H1 (cell line): ENCODE data around the gene ANKS1A. TPM values are rescaled to one million over a fixed set of nuclear protein-coding genes. Genes with fewer than 3 reads are reported as not detected.

Experiments used
- CTCF ChIA-PET: fragments of 300-600 bp; sonication (Branson Sonifier 250); formaldehyde crosslinking; loops from one replicate; lab custom pipeline; 2021; ENCODE audit not compliant: partially characterized antibody; lab: Charles Lee
- POLR2A ChIA-PET: fragments of 300-600 bp; sonication (Branson Sonifier 250); formaldehyde crosslinking; loops from one replicate; lab custom pipeline; 2021; ENCODE audit warnings: inconsistent platforms; ENCODE audit not compliant: partially characterized antibody; lab: Charles Lee
- DNase-seq, 2 experiments: peaks; one replicate each; pipeline versions ENCODE4 v3.0.0 to v3.0.0-alpha.2; 2010 to 2022; ENCODE audit warnings: low spot score in 2 of 2, low read depth in 1 of 2, mixed read lengths in 1 of 2
- FAIRE-seq: peaks from 2 replicates; lab custom pipeline; 2011; peaks lifted over from hg19 to GRCh38; lab: Jason Lieb, UNC
- H2AFZ ChIP-seq: 2 replicates; pipeline ENCODE4 v1.8.1; 2012; ENCODE audit warnings: low read length, inconsistent platforms
- H2AK5ac ChIP-seq: 2 replicates; pipeline ENCODE4 v1.6.1; 2013; ENCODE audit warnings: low read depth, low read length
- H2BK120ac ChIP-seq: replicated peaks from 2 replicates; pipeline ENCODE3; 2013; ENCODE audit warnings: low read depth, low read length, inconsistent platforms
- H2BK12ac ChIP-seq: 2 replicates; pipeline ENCODE4 v1.6.1; 2013; ENCODE audit warnings: low read depth, low read length
- H2BK15ac ChIP-seq: 2 replicates; pipeline ENCODE4 v1.6.1; 2013; ENCODE audit warnings: low read length
- H2BK20ac ChIP-seq: 2 replicates; pipeline ENCODE4 v1.6.1; 2013; ENCODE audit warnings: low read length
- H2BK5ac ChIP-seq: 2 replicates; pipeline ENCODE4 v1.6.1; 2013; ENCODE audit warnings: low read depth, low read length
- H3K14ac ChIP-seq: 2 replicates; pipeline ENCODE4 v1.6.1; 2013; ENCODE audit warnings: inconsistent platforms; ENCODE audit not compliant: insufficient read length
- H3K18ac ChIP-seq: 2 replicates; pipeline ENCODE4 v1.6.1; 2013; ENCODE audit warnings: low read length; ENCODE audit errors: extremely low read depth
- H3K23ac ChIP-seq: 2 replicates; pipeline ENCODE4 v1.6.1; 2013; ENCODE audit warnings: inconsistent platforms; ENCODE audit not compliant: insufficient read length
- H3K23me2 ChIP-seq: 2 replicates; pipeline ENCODE4 v1.6.1; 2013; ENCODE audit warnings: low read depth, low read length
- H3K27ac ChIP-seq: 2 replicates; pipeline ENCODE4 v1.6.1; 2011; ENCODE audit warnings: low read depth, low read length, inconsistent platforms
- H3K27me3 ChIP-seq, 4 experiments: replicated peaks in 1 of 4; 1 replicate in 1 of 4; 2 replicates in 3 of 4; pipeline versions ENCODE4 v1.6.1 to v1.8.1; 2011 to 2013; ENCODE audit warnings: low read length in 3 of 4, mild to moderate bottlenecking in 3 of 4, inconsistent platforms in 2 of 4, mixed read lengths in 2 of 4, moderate library complexity in 1 of 4; ENCODE audit not compliant: control insufficient read depth in 3 of 4, insufficient read depth in 3 of 4; ENCODE audit errors: extremely low read depth in 1 of 4
- H3K36me3 ChIP-seq, 4 experiments: 2 replicates each; pipeline versions ENCODE4 v1.6.1 to v1.8.1; 2011 to 2013; ENCODE audit warnings: mild to moderate bottlenecking in 4 of 4, low read length in 3 of 4, moderate library complexity in 2 of 4, control low read depth in 1 of 4, inconsistent platforms in 1 of 4; ENCODE audit not compliant: insufficient read depth in 4 of 4, control insufficient read depth in 2 of 4
- H3K4ac ChIP-seq: replicated peaks from 2 replicates; pipeline ENCODE3; 2013; ENCODE audit warnings: low read length, low read depth, mixed read lengths, inconsistent platforms; ENCODE audit not compliant: insufficient read length
- H3K4me1 ChIP-seq, 4 experiments: replicated peaks in 1 of 4; 1 replicate in 1 of 4; 2 replicates in 3 of 4; pipeline versions ENCODE4 v1.6.1 to v1.8.1; 2011 to 2013; ENCODE audit warnings: low read length in 3 of 4, inconsistent platforms in 2 of 4, mixed read lengths in 1 of 4; ENCODE audit not compliant: insufficient read depth in 4 of 4, control insufficient read depth in 3 of 4
- H3K4me2 ChIP-seq, 2 experiments: 2 replicates each; pipeline versions ENCODE4 v1.6.1 to v1.8.1; 2011 to 2013; ENCODE audit warnings: low read depth in 2 of 2, low read length in 2 of 2, control low read depth in 1 of 2, inconsistent platforms in 1 of 2, mild to moderate bottlenecking in 1 of 2; ENCODE audit not compliant: insufficient read depth in 1 of 2
- H3K4me3 ChIP-seq, 4 experiments: fragments of 200-600, 300-600 bp in 1 of 4; sonication (generic), shearing (Covaris generic), sonication (Bioruptor Twin) in 1 of 4; 2 replicates each; pipeline versions ENCODE4 v1.5.1 to v1.8.1; 2011 to 2016; ENCODE audit warnings: low read length in 4 of 4, low read depth in 3 of 4, control low read depth in 2 of 4, inconsistent platforms in 2 of 4, mild to moderate bottlenecking in 2 of 4, mixed read lengths in 1 of 4, moderate library complexity in 1 of 4; ENCODE audit not compliant: insufficient read depth in 2 of 4; ENCODE audit errors: extremely low read depth in 1 of 4
- H3K56ac ChIP-seq: replicated peaks from 2 replicates; pipeline ENCODE3; 2013; ENCODE audit warnings: low read depth, mild to moderate bottlenecking, mixed read lengths, low read length, inconsistent platforms; ENCODE audit not compliant: insufficient read length
- H3K79me1 ChIP-seq: 2 replicates; pipeline ENCODE4 v1.6.1; 2013; ENCODE audit warnings: low read depth, low read length, control low read depth
- H3K79me2 ChIP-seq, 2 experiments: 2 replicates each; pipeline versions ENCODE4 v1.6.1 to v1.8.1; 2012 to 2013; ENCODE audit warnings: low read length in 2 of 2, mild to moderate bottlenecking in 2 of 2, inconsistent platforms in 1 of 2; ENCODE audit not compliant: insufficient read depth in 2 of 2, control insufficient read depth in 1 of 2
- H3K9ac ChIP-seq, 4 experiments: replicated peaks in 1 of 4; 1 replicate in 1 of 4; 2 replicates in 3 of 4; pipeline versions ENCODE4 v1.6.1 to v1.8.1; 2011 to 2013; ENCODE audit warnings: low read depth in 3 of 4, low read length in 3 of 4, control low read depth in 2 of 4, mild to moderate bottlenecking in 2 of 4, moderate library complexity in 2 of 4, inconsistent platforms in 1 of 4; ENCODE audit errors: extremely low read depth in 1 of 4
- H3K9me3 ChIP-seq, 2 experiments: 2 replicates each; pipeline versions ENCODE4 v1.6.1 to v1.8.1; 2012 to 2013; ENCODE audit warnings: mild to moderate bottlenecking in 2 of 2, moderate library complexity in 2 of 2, control low read depth in 1 of 2, inconsistent platforms in 1 of 2, low read depth in 1 of 2, low read length in 1 of 2, mixed read lengths in 1 of 2; ENCODE audit not compliant: insufficient read depth in 2 of 2
- H4K20me1 ChIP-seq, 2 experiments: replicated peaks in 1 of 2; 2 replicates each; pipeline versions ENCODE3 to v1.8.1; 2011 to 2013; ENCODE audit warnings: inconsistent platforms in 2 of 2, low read length in 2 of 2, mild to moderate bottlenecking in 1 of 2; ENCODE audit not compliant: insufficient read depth in 2 of 2, control insufficient read depth in 1 of 2
- H4K5ac ChIP-seq: 2 replicates; pipeline ENCODE4 v1.6.1; 2013; ENCODE audit warnings: low read length, low read depth, mixed read lengths, inconsistent platforms; ENCODE audit not compliant: insufficient read length
- H4K8ac ChIP-seq: 2 replicates; pipeline ENCODE4 v1.8.0; 2013; ENCODE audit warnings: mild to moderate bottlenecking, moderate library complexity, low read length, inconsistent platforms; ENCODE audit not compliant: insufficient read depth; ENCODE audit errors: extremely low read depth
- H4K91ac ChIP-seq: replicated peaks from 2 replicates; pipeline ENCODE3; 2013; ENCODE audit warnings: low read length, mixed read lengths, inconsistent platforms; ENCODE audit not compliant: insufficient read length
- EGR1 ChIP-seq: IDR thresholded peaks from 2 replicates; pipeline ENCODE4 v1.6.1; 2011; ENCODE audit warnings: low read depth, low read length, borderline replicate concordance
- JUND ChIP-seq: IDR thresholded peaks from 2 replicates; pipeline ENCODE4 v1.6.1; 2011; ENCODE audit warnings: mild to moderate bottlenecking, improper control_type of control experiment, low read length
- KDM1A ChIP-seq: fragments of 200-600, 300-600 bp; sonication (generic); IDR thresholded peaks from 2 replicates; pipeline ENCODE4 v1.7.1; 2016; ENCODE audit warnings: mild to moderate bottlenecking, low read length, borderline replicate concordance
- KDM4A ChIP-seq: IDR thresholded peaks from one replicate; pipeline ENCODE4 v1.7.1; 2012; ENCODE audit warnings: low read depth, mild to moderate bottlenecking, moderate library complexity, low read length, inconsistent platforms; ENCODE audit not compliant: severe bottlenecking
- PHF8 ChIP-seq: fragments of 200-600 bp; sonication (generic); conservative IDR thresholded peaks from 2 replicates; pipeline ENCODE4 v1.7.1; 2012; ENCODE audit warnings: low read depth, mild to moderate bottlenecking, inconsistent platforms, low read length, moderate library complexity
- POLR2A ChIP-seq, 2 experiments: IDR thresholded peaks; 1 replicate in 1 of 2; 2 replicates in 1 of 2; pipeline ENCODE4 v1.6.1; 2011; ENCODE audit warnings: low read depth in 2 of 2, low read length in 2 of 2, mild to moderate bottlenecking in 2 of 2; ENCODE audit errors: control extremely low read depth in 1 of 2
- POLR2AphosphoS5 ChIP-seq: IDR thresholded peaks from 2 replicates; pipeline ENCODE4 v1.6.1; 2011; ENCODE audit warnings: low read depth, low read length
- SUZ12 ChIP-seq: fragments of 200-600 bp; sonication (generic); IDR thresholded peaks from 2 replicates; pipeline ENCODE4 v1.6.1; 2012; ENCODE audit warnings: mild to moderate bottlenecking, inconsistent platforms, low read length, moderate library complexity, mixed read lengths
- TAF7 ChIP-seq: optimal IDR thresholded peaks from 2 replicates; pipeline ENCODE3; 2011; ENCODE audit warnings: low read depth, mild to moderate bottlenecking, inconsistent platforms, low read length, moderate library complexity, borderline replicate concordance
- WGBS, 2 experiments: shearing (Covaris generic) in 1 of 2; methylation state at CpG; one replicate each; pipeline versions ENCODE4 v1.1.6 to v1.1.7; 2013 to 2015; ENCODE audit warnings: low lambda C conversion rate in 2 of 2, mixed read lengths in 2 of 2, inconsistent platforms in 1 of 2, low coverage in 1 of 2, missing lambda C conversion rate in 1 of 2; ENCODE audit not compliant: insufficient replicate concordance in 2 of 2, insufficient coverage in 1 of 2, insufficient read length in 1 of 2; ENCODE audit errors: extremely low coverage in 1 of 2, missing lambda C conversion rate in 1 of 2; 5-methylcytosine and 5-hydroxymethylcytosine counted together
- polyA plus RNA-seq, 7 experiments: library from polyadenylated mRNA; depleted of rRNA in 3 of 7; stranded (reverse) in 5 of 7; unstranded in 2 of 7; fragments of >200 nt in 5 of 7; fragments of 200-250 nt in 2 of 7; gene quantifications; 1 replicate in 5 of 7; 2 replicates in 1 of 7; 4 replicates in 1 of 7; pipeline versions ENCODE4 v1.2.1 to v1.2.3, GENCODE V29; 2011 to 2013; ENCODE audit warnings: missing spikeins in 2 of 7, mixed read lengths in 2 of 7
- total RNA-seq: library from RNA; stranded (reverse); fragmentation: NEBNext Ultra II Directional; extraction: Animal tissue kit (Norgen Biotek cat#: 25700); gene quantifications from 2 replicates; pipeline ENCODE4 v1.2.1, GENCODE V29; 2021
- TF ChIP-seq, protein P1 (sequence below): IDR thresholded peaks from 2 replicates; pipeline ENCODE4 v1.6.1; 2012; ENCODE audit warnings: inconsistent platforms
- TF ChIP-seq, protein P2 (sequence below), 3 experiments: IDR thresholded peaks; 1 replicate in 2 of 3; 2 replicates in 1 of 3; pipeline versions ENCODE4 v1.5.1 to v1.6.1; 2011; ENCODE audit warnings: low read length in 3 of 3, mild to moderate bottlenecking in 3 of 3, inconsistent platforms in 2 of 3, low read depth in 1 of 3, moderate library complexity in 1 of 3; ENCODE audit not compliant: insufficient read depth in 1 of 3; ENCODE audit errors: control extremely low read depth in 1 of 3

ANKS1A gene
- total and polyA plus RNA-seq, 2 of the 8 experiments (the other 6 are each of a cell fraction or from before 2014, with no cell fraction given), result 9.8 to 30.9 TPM

DNA sequence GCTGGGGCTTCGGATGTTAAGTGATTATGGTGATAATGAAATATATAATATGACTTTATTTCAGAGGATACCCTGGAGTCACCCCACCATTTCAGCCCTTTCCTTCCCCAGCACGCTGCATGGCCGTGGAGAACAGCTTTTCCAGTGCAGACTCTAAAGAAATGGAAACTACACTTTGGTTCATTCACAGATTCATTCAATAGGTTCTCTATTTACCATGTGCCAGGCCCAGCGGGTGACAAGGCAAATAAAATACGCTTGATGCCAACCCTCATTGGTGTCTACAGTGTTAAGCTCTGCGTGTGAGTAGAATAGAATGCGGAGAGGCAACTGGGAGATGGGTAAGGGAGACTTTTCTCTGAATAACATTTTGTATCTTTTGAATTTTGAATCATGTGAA, 162.3 kb downstream of the ANKS1A start:
- no peaks in the 10 kb centered on the region for H3K79me2 ChIP-seq
- H4K8ac ChIP-seq, result no peak overlapping the region
- WGBS, 2 experiments, result 92% methylated on average over 7 of the region's 7 CpGs; no CpG with 5 or more reads in 1 of the 2 experiments
- H3K36me3 ChIP-seq, result no peaks in the 10 kb centered on the region
- H3K4me1 ChIP-seq, result peaks cover 12 to 29% (median 23%) of the 10 kb centered on the region in 4 experiments
- DNase-seq, result no peak
- H3K4me3 ChIP-seq, result no peak overlapping the region
- no peaks in the 10 kb centered on the region for H4K20me1 ChIP-seq
- H2BK5ac ChIP-seq, result no peak overlapping the region
- no peak overlapping the region for H2AK5ac ChIP-seq
- no peak overlapping the region for H2BK120ac ChIP-seq
- FAIRE-seq, result no peak
- H3K9ac ChIP-seq, result no peak overlapping the region
- H3K18ac ChIP-seq, result no peak overlapping the region
- H3K4me2 ChIP-seq, result no peak overlapping the region
- H3K27me3 ChIP-seq, result no peaks in the 10 kb centered on the region
- no peaks in the 10 kb centered on the region for H3K23me2 ChIP-seq
- no peak overlapping the region for H3K27ac ChIP-seq
- no peaks in the 10 kb centered on the region for H3K9me3 ChIP-seq
- no peak overlapping the region for H2BK15ac ChIP-seq
- no peak overlapping the region for H4K91ac ChIP-seq
- CTCF ChIA-PET, result interaction anchor here (1.0 to 3.8 kb wide), 5 partner anchors 9 to 189 kb away, joined by 3 to 37 read pairs (median 15); no protein-coding TSS in a partner anchor
- H3K4ac ChIP-seq, result no peak overlapping the region
- H3K56ac ChIP-seq, result no peak overlapping the region
- POLR2A ChIA-PET, result interaction anchor here (0.9 kb wide), 1 partner anchor 13 kb away, joined by 3 read pairs; no protein-coding TSS in a partner anchor
- H2BK20ac ChIP-seq, result no peak overlapping the region
- no peak overlapping the region for H4K5ac ChIP-seq
- no peaks in the 10 kb centered on the region; the same call in 1 of the 2 replicates for H3K79me1 ChIP-seq
- H2AFZ ChIP-seq, result no peak overlapping the region
- no peak overlapping the region for H3K14ac ChIP-seq
- no peak overlapping the region for H2BK12ac ChIP-seq
- H3K23ac ChIP-seq, result no peak overlapping the region
- TF ChIP-seq POLR2AphosphoS5, result no peak
- TF ChIP-seq, protein P1, sequence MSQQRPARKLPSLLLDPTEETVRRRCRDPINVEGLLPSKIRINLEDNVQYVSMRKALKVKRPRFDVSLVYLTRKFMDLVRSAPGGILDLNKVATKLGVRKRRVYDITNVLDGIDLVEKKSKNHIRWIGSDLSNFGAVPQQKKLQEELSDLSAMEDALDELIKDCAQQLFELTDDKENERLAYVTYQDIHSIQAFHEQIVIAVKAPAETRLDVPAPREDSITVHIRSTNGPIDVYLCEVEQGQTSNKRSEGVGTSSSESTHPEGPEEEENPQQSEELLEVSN, result no peak
- TF ChIP-seq KDM4A, result no peak
- no peak for TF ChIP-seq SUZ12
- TF ChIP-seq PHF8, result no peak
- no peak for TF ChIP-seq EGR1
- TF ChIP-seq KDM1A, result no peak
- TF ChIP-seq JUND, result no peak
- TF ChIP-seq TAF7, result no peak
- TF ChIP-seq, protein P2, sequence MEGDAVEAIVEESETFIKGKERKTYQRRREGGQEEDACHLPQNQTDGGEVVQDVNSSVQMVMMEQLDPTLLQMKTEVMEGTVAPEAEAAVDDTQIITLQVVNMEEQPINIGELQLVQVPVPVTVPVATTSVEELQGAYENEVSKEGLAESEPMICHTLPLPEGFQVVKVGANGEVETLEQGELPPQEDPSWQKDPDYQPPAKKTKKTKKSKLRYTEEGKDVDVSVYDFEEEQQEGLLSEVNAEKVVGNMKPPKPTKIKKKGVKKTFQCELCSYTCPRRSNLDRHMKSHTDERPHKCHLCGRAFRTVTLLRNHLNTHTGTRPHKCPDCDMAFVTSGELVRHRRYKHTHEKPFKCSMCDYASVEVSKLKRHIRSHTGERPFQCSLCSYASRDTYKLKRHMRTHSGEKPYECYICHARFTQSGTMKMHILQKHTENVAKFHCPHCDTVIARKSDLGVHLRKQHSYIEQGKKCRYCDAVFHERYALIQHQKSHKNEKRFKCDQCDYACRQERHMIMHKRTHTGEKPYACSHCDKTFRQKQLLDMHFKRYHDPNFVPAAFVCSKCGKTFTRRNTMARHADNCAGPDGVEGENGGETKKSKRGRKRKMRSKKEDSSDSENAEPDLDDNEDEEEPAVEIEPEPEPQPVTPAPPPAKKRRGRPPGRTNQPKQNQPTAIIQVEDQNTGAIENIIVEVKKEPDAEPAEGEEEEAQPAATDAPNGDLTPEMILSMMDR (IDR thresholded peaks at IDR 0.05; ENCODE audit: control extremely low read depth in 1 of 3, insufficient read depth in 1 of 3, low read depth in 1 of 3, low read length in 3 of 3), result no peak
- TF ChIP-seq POLR2A (IDR thresholded peaks at IDR 0.05; ENCODE audit: control extremely low read depth in 1 of 2, low read depth in 2 of 2, low read length in 2 of 2), result no peak
